ENCODE results near the gene U2AF1L4. TPM values are rescaled to one million over a fixed set of nuclear protein-coding genes. Genes with fewer than 3 reads are reported as not detected.

Gene U2AF1L4
- total RNA-seq, 2 experiments from 2014 or later = 16.1 to 35.2 TPM

DNA sequence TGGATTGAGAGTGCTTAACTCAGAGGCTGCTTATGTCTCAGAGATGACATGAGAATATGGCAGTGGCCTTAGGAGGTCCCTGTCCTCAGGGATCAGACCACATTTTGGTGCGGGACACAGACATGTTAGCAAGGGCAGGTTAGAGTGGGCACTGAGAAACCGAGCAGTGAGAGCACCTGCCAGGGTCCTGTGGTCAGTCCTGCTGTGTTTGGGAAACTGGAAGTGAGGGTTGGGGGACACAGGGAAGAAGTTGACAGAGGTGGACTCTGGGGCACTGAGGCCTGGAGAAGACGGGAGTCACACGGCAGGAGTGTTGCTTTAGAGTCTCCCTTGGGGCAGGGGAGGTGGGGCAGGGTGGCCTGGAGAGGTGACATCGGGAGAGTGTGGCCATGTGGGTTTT, 10.3 kb downstream of the U2AF1L4 start:
- Histone ChIP-seq H4K20me1 (ENCODE audit: insufficient read depth, low read length) (no peaks in the 10 kb centered on the region), H3K9me3 (ENCODE audit: low read length) (no peaks in the 10 kb centered on the region), H3K4me2 (ENCODE audit: low read length) (no peak overlapping the region), H3K36me3 (ENCODE audit: insufficient read depth, low read length) (peaks cover 97% of the 10 kb centered on the region), H2AFZ (ENCODE audit: low read length) (no peak overlapping the region), H3K79me2 (ENCODE audit: insufficient read depth, low read depth, low read length) (no peaks in the 10 kb centered on the region), H3K4me1 (ENCODE audit: insufficient read depth, low read length, poor library complexity, severe bottlenecking) (peaks cover 19% of the 10 kb centered on the region), H3K27ac (ENCODE audit: low read depth, low read length, poor library complexity, severe bottlenecking) (no peak overlapping the region), H3K9me2 (ENCODE audit: insufficient read depth, low read length) (no peaks in the 10 kb centered on the region), H3K4me3 (ENCODE audit: low read depth, low read length, poor library complexity, severe bottlenecking) (no peak overlapping the region)
- CTCF ChIA-PET (ENCODE audit: unreplicated experiment) = no interaction called here
- intact Hi-C loops (cut with micrococcal nuclease; ENCODE audit: unreplicated experiment) = no loop called here
- POLR2A ChIA-PET = interaction anchor here (0.7 kb wide), 1 partner anchor 12 kb away, joined by 3 read pairs; no protein-coding TSS in a partner anchor
- TF ChIP-seq CTCF (conservative IDR thresholded peaks at IDR 0.05; ENCODE audit: low read length) (no peak), EZH2phosphoT487 (IDR thresholded peaks at IDR 0.05; ENCODE audit: borderline replicate concordance, low read depth, low read length) (no peak)
- BruUV-seq (replicated peaks) = no TSS peak
- DNase-seq (ENCODE audit: low spot score) = no peak

- TF ChIP-seq CTCF (conservative IDR thresholded peaks at IDR 0.05; ENCODE audit: low read length) (no peak), EZH2phosphoT487 (IDR thresholded peaks at IDR 0.05; ENCODE audit: borderline replicate concordance, low read depth, low read length) (no peak)
- Histone ChIP-seq H3K79me2 (ENCODE audit: insufficient read depth, low read depth, low read length) (no peaks in the 10 kb centered on the region), H3K36me3 (ENCODE audit: insufficient read depth, low read length) (peaks cover 98% of the 10 kb centered on the region), H3K27ac (ENCODE audit: low read depth, low read length, poor library complexity, severe bottlenecking) (no peak overlapping the region), H3K4me3 (ENCODE audit: low read depth, low read length, poor library complexity, severe bottlenecking) (no peak overlapping the region), H2AFZ (ENCODE audit: low read length) (no peak overlapping the region), H4K20me1 (ENCODE audit: insufficient read depth, low read length) (no peaks in the 10 kb centered on the region), H3K4me2 (ENCODE audit: low read length) (no peak overlapping the region), H3K9me3 (ENCODE audit: low read length) (no peaks in the 10 kb centered on the region), H3K9me2 (ENCODE audit: insufficient read depth, low read length) (no peaks in the 10 kb centered on the region), H3K4me1 (ENCODE audit: insufficient read depth, low read length, poor library complexity, severe bottlenecking) (peaks cover 14% of the 10 kb centered on the region)
- DNase-seq (ENCODE audit: low spot score) = no peak
- BruUV-seq (replicated peaks) = no TSS peak
- intact Hi-C loops (cut with micrococcal nuclease; ENCODE audit: unreplicated experiment) = no loop called here
- CTCF ChIA-PET (ENCODE audit: unreplicated experiment) = no interaction called here
- POLR2A ChIA-PET = interaction anchor here (0.7 kb wide), 1 partner anchor 13 kb away, joined by 3 read pairs; no protein-coding TSS in a partner anchor
Measured at GRCh38 chr19:35734273-35734672, 10.9 kb downstream of the U2AF1L4 start.

GRCh38 chr19:35733180-35734125, 11.8 kb downstream of the U2AF1L4 start:
- POLR2A ChIA-PET = no interaction called here

More at GRCh38 chr19:35733180-35734125, 11.8 kb downstream of the U2AF1L4 start:
- CTCF ChIA-PET (ENCODE audit: unreplicated experiment) = no interaction called here
- no peak overlapping the region for H3K4me2 ChIP-seq (ENCODE audit: low read length)
- peaks cover 14% of the 10 kb centered on the region for H3K4me1 ChIP-seq (ENCODE audit: insufficient read depth, low read length, poor library complexity, severe bottlenecking)
- H4K20me1 ChIP-seq (ENCODE audit: insufficient read depth, low read length) = no peaks in the 10 kb centered on the region
- no peak overlapping the region for H3K4me3 ChIP-seq (ENCODE audit: low read depth, low read length, poor library complexity, severe bottlenecking)
- H3K9me2 ChIP-seq (ENCODE audit: insufficient read depth, low read length) = no peaks in the 10 kb centered on the region
- TF ChIP-seq EZH2phosphoT487 (IDR thresholded peaks at IDR 0.05; ENCODE audit: borderline replicate concordance, low read depth, low read length) (no peak), CTCF (conservative IDR thresholded peaks at IDR 0.05; ENCODE audit: low read length) (no peak)
- H2AFZ ChIP-seq (ENCODE audit: low read length) = no peak overlapping the region
- H3K79me2 ChIP-seq (ENCODE audit: insufficient read depth, low read depth, low read length) = no peaks in the 10 kb centered on the region
- H3K9me3 ChIP-seq (ENCODE audit: low read length) = no peaks in the 10 kb centered on the region
- no TSS peak for BruUV-seq (replicated peaks)
- intact Hi-C loops (cut with micrococcal nuclease; ENCODE audit: unreplicated experiment) = no loop called here
- H3K27ac ChIP-seq (ENCODE audit: low read depth, low read length, poor library complexity, severe bottlenecking) = no peak overlapping the region
- DNase-seq (ENCODE audit: low spot score) = no peak
- H3K36me3 ChIP-seq (ENCODE audit: insufficient read depth, low read length) = peaks cover 98% of the 10 kb centered on the region

Measured in OCI-LY7 (cell line).